GM04504 (cell line): ENCODE measurements around the gene FRRS1L.
"Not testable (repeated sequence)": the region's sequence is repeated elsewhere in the genome, so short reads cannot be mapped to it uniquely, and the experiment has no call there.

Experiments used
- DNase-seq: peaks from one replicate; pipeline ENCODE4 v3.0.0-alpha.2; 2012; ENCODE audit warnings: low read depth

Gene FRRS1L

GRCh38 chr9:109129470-109130197, 37.4 kb downstream of the FRRS1L start:
- no peak for DNase-seq

DNA sequence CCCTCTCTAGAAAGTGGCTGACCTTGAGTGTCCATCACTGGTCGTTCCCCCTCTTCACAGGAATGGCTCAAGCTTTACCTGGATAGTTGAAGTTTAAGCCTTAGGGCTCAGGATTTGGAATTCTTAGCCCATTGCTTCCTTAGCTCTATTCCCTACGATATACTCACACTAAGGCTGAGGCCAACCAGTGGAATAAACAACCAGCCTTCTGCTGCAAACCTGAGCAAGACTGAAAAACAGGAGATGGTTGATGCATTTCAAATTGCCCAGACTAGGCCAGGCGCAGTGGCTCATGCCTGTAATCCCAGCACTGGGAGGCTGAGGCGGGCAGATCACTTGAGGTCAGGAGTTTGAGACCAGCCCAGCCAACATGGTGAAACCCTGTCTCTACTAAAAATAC, 40.4 kb downstream of the FRRS1L start:
- not testable (repeated sequence) for DNase-seq

GRCh38 chr9:109124121-109124520, 42.9 kb downstream of the FRRS1L start:
- no peak for DNase-seq

GRCh38 chr9:109122726-109123621, 44.1 kb downstream of the FRRS1L start:
- no peak for DNase-seq

- no peak for DNase-seq
Measured at GRCh38 chr9:109121232-109121796, 45.7 kb downstream of the FRRS1L start.

DNA sequence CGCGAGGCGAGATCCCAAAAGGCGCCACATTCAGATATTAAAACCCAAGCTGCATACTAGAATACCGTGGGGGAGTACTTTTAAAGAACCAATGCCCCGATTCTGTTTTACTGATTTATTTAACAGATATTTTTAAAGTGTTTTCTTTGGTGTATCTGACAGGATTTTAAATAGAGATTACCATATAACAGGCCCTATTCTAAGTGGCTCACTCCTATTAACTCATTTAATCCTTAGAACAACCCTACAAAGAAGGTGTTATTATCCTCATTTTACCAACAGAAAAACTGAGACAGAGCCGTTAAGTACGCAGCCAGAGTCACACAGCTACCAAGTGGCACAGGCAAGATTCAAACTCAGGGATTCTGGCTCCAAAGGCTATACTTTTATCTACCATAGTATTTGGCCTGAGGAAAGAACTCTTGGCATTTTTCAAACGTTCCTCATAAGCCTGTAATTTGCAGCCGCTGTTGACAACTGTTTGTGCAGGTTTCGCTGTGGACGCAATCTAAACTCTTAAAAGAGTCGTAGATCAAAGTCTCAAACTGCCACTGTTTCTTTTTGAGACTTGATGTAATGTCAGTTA, 46.8 kb downstream of the FRRS1L start:
- no peak for DNase-seq

- DNase-seq = peak; percentile 98
Measured at GRCh38 chr9:109119439-109120203, 47.4 kb downstream of the FRRS1L start, which contains the start of gene TMEM245. Gene TMEM245 (minus strand): TSS chr9:109119947. CDS start chr9:109119913, 34 bp downstream.

DNA sequence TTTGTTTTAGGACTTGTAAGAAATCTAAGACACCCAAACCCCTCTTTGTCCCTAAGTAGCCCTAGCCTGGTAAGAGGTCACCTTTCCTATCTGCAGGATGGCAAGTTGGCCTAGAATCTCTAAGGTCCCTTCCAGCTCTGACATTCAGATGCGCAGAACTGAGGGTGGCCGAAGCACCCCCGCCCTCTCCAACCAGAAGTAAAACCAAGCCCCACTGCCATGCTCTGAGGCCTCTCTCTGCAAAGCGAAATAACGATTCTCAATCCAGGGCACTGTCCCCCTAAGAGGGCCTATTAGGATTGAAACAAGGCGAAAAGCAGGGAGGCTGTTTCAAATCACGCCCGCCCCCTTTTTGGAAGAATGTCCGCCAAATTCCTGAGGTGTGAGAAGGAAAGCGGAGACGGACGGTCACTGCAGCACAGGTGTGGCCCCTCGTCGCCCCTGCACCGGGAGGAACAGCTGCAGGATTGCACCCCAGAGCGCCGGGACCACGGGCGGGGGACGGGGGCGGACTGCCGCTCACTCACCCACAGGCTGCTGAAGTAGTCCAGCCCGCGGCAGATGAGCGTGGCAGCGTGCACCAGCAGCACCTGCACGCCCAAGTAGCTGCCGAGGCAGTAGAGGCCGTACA, 48.1 kb downstream of the FRRS1L start:
- no peak for DNase-seq

GRCh38 chr9:109117856-109118807, 48.9 kb downstream of the FRRS1L start:
- DNase-seq = peak; percentile 38

DNA sequence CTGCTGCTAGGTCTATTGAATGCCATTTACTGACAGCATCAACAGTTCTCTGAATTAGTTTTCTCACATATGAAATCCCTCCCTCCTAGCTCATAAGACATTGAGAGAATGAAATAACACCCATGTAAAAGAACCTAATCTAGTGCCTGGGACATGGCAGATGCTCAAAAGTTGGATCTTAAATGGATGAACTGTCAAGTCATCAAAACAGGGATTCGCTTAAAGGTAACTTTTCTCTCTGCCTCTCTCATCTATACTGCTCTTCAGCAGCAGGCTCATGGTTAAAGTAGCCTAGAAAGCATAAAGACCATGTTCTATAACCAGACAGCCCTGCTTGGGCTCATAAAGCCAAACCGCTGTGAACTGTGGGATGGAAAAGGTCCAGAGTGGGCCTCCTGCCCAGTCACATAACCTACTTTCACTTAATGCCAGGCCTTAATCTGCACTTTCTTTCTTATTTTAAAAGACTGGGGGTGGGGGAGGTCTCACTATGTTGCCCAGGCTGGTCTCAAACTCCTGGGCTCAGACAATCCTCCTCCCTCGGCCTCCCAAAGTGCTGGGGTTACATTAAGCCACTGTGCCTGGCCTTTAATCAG, 51.0 kb downstream of the FRRS1L start:
- DNase-seq = no peak

- no peak for DNase-seq
Measured at GRCh38 chr9:109114670-109115069, 52.4 kb downstream of the FRRS1L start.

DNA sequence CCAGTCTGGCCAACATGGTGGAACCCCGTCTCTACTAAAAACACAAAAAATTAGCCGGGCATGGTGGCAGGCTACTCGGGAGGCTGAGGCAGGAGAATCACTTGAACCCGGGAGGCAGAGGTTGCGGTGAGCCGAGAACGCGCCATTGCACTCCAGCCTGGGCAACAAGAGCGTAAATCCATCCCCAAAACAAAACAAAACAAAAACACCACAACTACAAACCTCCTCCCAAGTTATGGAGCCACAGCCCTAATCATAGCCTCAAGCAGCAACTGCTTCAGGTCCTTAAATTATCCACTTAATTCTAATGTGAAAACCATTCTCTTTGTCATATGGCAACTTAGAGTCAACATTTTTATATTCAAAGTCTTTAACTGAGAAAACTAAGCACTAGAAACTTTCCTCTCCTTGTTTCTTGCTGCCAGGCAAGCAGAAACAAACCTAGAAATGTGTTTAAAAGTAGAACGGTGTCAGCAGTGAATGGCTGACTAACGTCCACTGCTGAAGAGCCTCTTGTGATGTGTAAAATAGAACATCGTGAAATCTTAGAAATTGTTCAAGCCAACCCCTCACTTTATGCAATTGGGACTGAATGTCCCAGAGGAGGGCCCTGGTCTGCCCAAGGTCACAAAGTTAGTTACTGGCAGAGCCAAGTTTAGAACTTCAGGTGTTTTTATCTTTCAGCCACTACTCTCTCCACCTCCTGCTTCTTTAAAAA, 53.0 kb downstream of the FRRS1L start:
- no peak for DNase-seq

- no peak for DNase-seq
Measured at GRCh38 chr9:109113254-109113653, 53.8 kb downstream of the FRRS1L start.

DNA sequence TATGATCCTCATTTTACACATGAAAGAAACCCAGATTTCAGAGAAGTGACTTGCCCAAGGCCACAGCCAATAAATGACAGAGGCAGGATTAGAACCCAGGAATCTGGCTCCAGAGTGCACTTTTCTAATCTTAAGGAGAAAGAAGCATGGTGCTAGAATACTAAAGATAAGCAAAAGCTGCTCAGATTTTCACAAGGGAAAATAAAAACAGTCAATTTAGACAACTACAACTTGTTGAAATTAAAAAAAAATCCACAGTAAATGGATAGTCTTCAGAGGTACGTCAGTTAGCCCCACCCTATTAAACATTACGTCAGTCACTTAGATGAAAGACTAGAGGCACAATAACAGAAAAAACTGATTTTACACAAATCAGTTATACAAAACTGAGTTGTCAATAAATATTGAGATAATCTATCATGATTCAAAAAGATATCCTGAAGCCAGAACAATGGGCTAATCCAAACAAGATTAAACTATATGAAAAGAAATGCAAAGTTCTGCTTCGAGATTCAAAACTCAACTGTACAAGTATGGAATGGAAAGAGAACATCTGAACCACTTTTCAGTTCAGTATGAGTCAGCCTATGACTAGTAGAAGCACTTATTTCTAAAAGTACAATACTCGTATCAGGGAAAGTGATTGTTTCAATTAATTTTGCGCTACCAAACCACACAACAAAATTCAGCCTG, 56.6 kb downstream of the FRRS1L start:
- no peak for DNase-seq

DNA sequence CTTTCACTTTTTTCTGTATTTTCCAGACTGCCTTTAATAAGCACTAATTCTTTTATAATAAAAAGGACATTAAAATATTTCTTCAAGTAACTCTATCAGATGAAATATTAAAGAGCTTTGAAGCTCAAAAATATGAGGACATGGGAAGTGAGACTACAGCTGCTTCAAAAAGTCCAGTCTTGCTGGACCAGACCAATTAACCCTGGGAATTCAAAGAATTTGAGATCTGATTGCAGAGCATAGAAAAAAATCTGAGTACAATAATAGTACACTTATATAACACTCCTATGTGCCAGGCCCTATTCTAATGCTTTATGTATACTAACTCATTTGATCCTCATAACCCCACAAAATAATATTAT, 57.1 kb downstream of the FRRS1L start:
- DNase-seq = no peak

DNA sequence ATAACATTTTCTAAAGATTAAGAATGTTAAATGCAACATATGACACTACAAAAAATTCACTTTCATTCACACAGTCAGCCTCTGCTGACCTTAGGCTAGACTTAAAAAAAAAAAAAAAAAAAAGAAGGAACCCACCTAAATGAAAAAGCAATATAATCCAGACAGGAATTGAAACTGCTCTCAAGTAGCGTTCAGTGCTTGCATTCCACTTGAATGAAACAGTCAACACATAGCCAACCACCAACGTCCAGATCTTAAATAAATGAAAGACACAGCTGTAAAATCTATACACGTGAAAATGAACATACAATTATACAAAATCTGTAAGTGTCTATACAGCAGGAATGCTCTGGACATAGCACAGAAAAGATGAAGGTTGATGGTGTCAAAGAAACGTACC, 58.7 kb downstream of the FRRS1L start:
- DNase-seq = no peak

- peak; percentile 33 for DNase-seq
Measured at GRCh38 chr9:109107402-109108240, 59.4 kb downstream of the FRRS1L start.
